ENCODE measurements around the gene ENTPD8.

The ENTPD8 gene

GRCh38 chr9:137408651-137409405 lies 32.3 kb downstream of the ENTPD8 start:
- no peak for DNase-seq

GRCh38 chr9:137407590-137408300 lies 33.4 kb downstream of the ENTPD8 start:
- no peak for DNase-seq

GRCh38 chr9:137406876-137407589 lies 34.1 kb downstream of the ENTPD8 start:
- DNase-seq, result peak; percentile 73

- no peak for DNase-seq
Measured at GRCh38 chr9:137406085-137406760, 34.9 kb downstream of the ENTPD8 start.

- DNase-seq, result no peak
Measured at GRCh38 chr9:137405677-137406081, 35.5 kb downstream of the ENTPD8 start.

- no peak for DNase-seq
Measured at GRCh38 chr9:137404961-137405567, 36.1 kb downstream of the ENTPD8 start.

- no peak for DNase-seq
Measured at GRCh38 chr9:137403269-137403668, 37.9 kb downstream of the ENTPD8 start.

- DNase-seq, result no peak
Measured at GRCh38 chr9:137402746-137403145, 38.4 kb downstream of the ENTPD8 start.

- no peak for DNase-seq
Measured at GRCh38 chr9:137398561-137399468, 42.3 kb downstream of the ENTPD8 start.

GRCh38 chr9:137397675-137398423 lies 43.3 kb downstream of the ENTPD8 start:
- DNase-seq, result peak; percentile 57

GRCh38 chr9:137396634-137397367 lies 44.4 kb downstream of the ENTPD8 start:
- DNase-seq, result no peak

GRCh38 chr9:137396227-137396626 lies 44.9 kb downstream of the ENTPD8 start:
- no peak for DNase-seq

GRCh38 chr9:137395666-137396010 lies 45.5 kb downstream of the ENTPD8 start:
- DNase-seq, result no peak

- no peak for DNase-seq
Measured at GRCh38 chr9:137394866-137395665, 46.1 kb downstream of the ENTPD8 start.

GRCh38 chr9:137393176-137394150 lies 47.7 kb downstream of the ENTPD8 start:
- no peak for DNase-seq

- no peak for DNase-seq
Measured at GRCh38 chr9:137392232-137393007, 48.7 kb downstream of the ENTPD8 start.

- DNase-seq, result no peak
Measured at GRCh38 chr9:137391411-137391754, 49.8 kb downstream of the ENTPD8 start.
